WTC11 (cell line): ENCODE data around the gene MYOM1. TPM values are rescaled to one million over a fixed set of nuclear protein-coding genes. Genes with fewer than 3 reads are reported as not detected.

Experiments used
- ATAC-seq: fragments of 200-7000 bp; cut with Tn5 transposase; 2 replicates; pipeline ENCODE4 v1.10.0; 2021; ENCODE audit warnings: mild to moderate bottlenecking, moderate library complexity
- CTCF ChIA-PET: fragments of 300-600 bp; sonication (Branson Sonifier 250); formaldehyde crosslinking; loops from one replicate; lab custom pipeline; 2021; ENCODE audit warnings: antibody characterized with exemption; lab: Charles Lee
- POLR2A ChIA-PET: fragments of 350-600 bp; sonication (Branson Sonifier 250); formaldehyde crosslinking; loops from one replicate; lab custom pipeline; 2021; ENCODE audit warnings: antibody characterized with exemption; lab: Charles Lee
- DNase-seq: peaks from one replicate; pipeline ENCODE4 v3.0.0; 2021; ENCODE audit warnings: low spot score
- H3K27ac Mint-ChIP-seq: 2 replicates; pipeline ENCODE4 v1.8.0; 2021; ENCODE audit warnings: mixed read lengths
- H3K27me3 Mint-ChIP-seq: 2 replicates; pipeline ENCODE4 v1.8.0; 2021; ENCODE audit warnings: low read depth, mild to moderate bottlenecking, moderate library complexity, mixed read lengths
- H3K36me3 Mint-ChIP-seq: 2 replicates; pipeline ENCODE4 v1.8.0; 2021; ENCODE audit warnings: mixed read lengths
- H3K4me1 Mint-ChIP-seq: 2 replicates; pipeline ENCODE4 v1.8.0; 2022; ENCODE audit warnings: mixed read lengths
- H3K4me3 Mint-ChIP-seq: 2 replicates; pipeline ENCODE4 v1.8.0; 2021; ENCODE audit warnings: mild to moderate bottlenecking, moderate library complexity, mixed read lengths
- H3K9me3 Mint-ChIP-seq: 2 replicates; pipeline ENCODE4 v1.8.0; 2021; ENCODE audit warnings: mixed read lengths
- CBFB ChIP-seq: sonication (generic); formaldehyde crosslinking; IDR thresholded peaks from 2 replicates; pipeline ENCODE4 v1.8.1; 2022; ENCODE audit warnings: mild to moderate bottlenecking, low read depth, missing genetic modification reagents
- CREB1 ChIP-seq: sonication (generic); formaldehyde crosslinking; IDR thresholded peaks from 2 replicates; pipeline ENCODE4 v1.8.0; 2023; ENCODE audit warnings: mild to moderate bottlenecking, missing genetic modification reagents
- E2F1 ChIP-seq: sonication (generic); formaldehyde crosslinking; IDR thresholded peaks from 2 replicates; pipeline ENCODE4 v1.8.0; 2022; ENCODE audit warnings: mild to moderate bottlenecking, missing genetic modification reagents
- ESRRA ChIP-seq: sonication (generic); formaldehyde crosslinking; IDR thresholded peaks from 2 replicates; pipeline ENCODE4 v1.8.1; 2022; ENCODE audit warnings: mild to moderate bottlenecking, missing genetic modification reagents, borderline replicate concordance
- GRHL2 ChIP-seq: fragments of 250-450 bp; sonication (Bioruptor Pico); IDR thresholded peaks from 2 replicates; pipeline ENCODE4 v1.8.0; 2022; ENCODE audit warnings: mild to moderate bottlenecking, moderate library complexity; ENCODE audit not compliant: insufficient replicate concordance, severe bottlenecking
- KAT7 ChIP-seq: sonication (generic); formaldehyde crosslinking; IDR thresholded peaks from 2 replicates; pipeline ENCODE4 v1.8.1; 2023; ENCODE audit warnings: missing genetic modification reagents, mild to moderate bottlenecking, borderline replicate concordance
- MAX ChIP-seq: sonication (generic); formaldehyde crosslinking; IDR thresholded peaks from 2 replicates; pipeline ENCODE4 v1.8.0; 2022; ENCODE audit warnings: mild to moderate bottlenecking, missing genetic modification reagents
- NR1H2 ChIP-seq: sonication (generic); formaldehyde crosslinking; IDR thresholded peaks from 2 replicates; pipeline ENCODE4 v1.9.0; 2021; ENCODE audit warnings: mild to moderate bottlenecking, moderate library complexity, missing genetic modification reagents
- NR3C1 ChIP-seq: sonication (generic); formaldehyde crosslinking; conservative IDR thresholded peaks from 2 replicates; pipeline ENCODE4 v1.8.1; 2023; ENCODE audit warnings: low read depth, mild to moderate bottlenecking, missing genetic modification reagents
- RELA ChIP-seq: sonication (generic); formaldehyde crosslinking; IDR thresholded peaks from 2 replicates; pipeline ENCODE4 v1.8.1; 2022; ENCODE audit warnings: missing genetic modification reagents, mild to moderate bottlenecking, borderline replicate concordance
- TEAD4 ChIP-seq: sonication (generic); formaldehyde crosslinking; IDR thresholded peaks from 2 replicates; pipeline ENCODE4 v1.8.0; 2022; ENCODE audit warnings: mild to moderate bottlenecking, missing genetic modification reagents
- ZBTB21 ChIP-seq: sonication (generic); formaldehyde crosslinking; IDR thresholded peaks from 2 replicates; pipeline ENCODE4 v1.8.1; 2023; ENCODE audit warnings: mild to moderate bottlenecking, missing genetic modification reagents, borderline replicate concordance
- ZMAT4 ChIP-seq: fragments of 250-450 bp; sonication (Bioruptor Pico); IDR thresholded peaks from 2 replicates; pipeline ENCODE4 v1.9.0; 2021; ENCODE audit warnings: mild to moderate bottlenecking
- ZNF232 ChIP-seq: sonication (generic); formaldehyde crosslinking; IDR thresholded peaks from 2 replicates; pipeline ENCODE4 v1.8.0; 2022; ENCODE audit warnings: mild to moderate bottlenecking, missing genetic modification reagents
- ZNF263 ChIP-seq: sonication (generic); formaldehyde crosslinking; IDR thresholded peaks from 2 replicates; pipeline ENCODE4 v1.8.1; 2022; ENCODE audit warnings: low read depth, mild to moderate bottlenecking, moderate library complexity, missing genetic modification reagents
- ZNF416 ChIP-seq: fragments of 250-450 bp; sonication (Bioruptor Pico); IDR thresholded peaks from 2 replicates; pipeline ENCODE4 v1.9.0; 2021; ENCODE audit warnings: mild to moderate bottlenecking, inconsistent platforms
- ZNF425 ChIP-seq: fragments of 250-450 bp; sonication (Bioruptor Pico); conservative IDR thresholded peaks from 2 replicates; pipeline ENCODE4 v1.9.0; 2021; ENCODE audit warnings: mild to moderate bottlenecking
- total RNA-seq: library from RNA; stranded (reverse); gene quantifications from 3 replicates; pipeline ENCODE4 v1.2.3, GENCODE V29; 2021
- TF ChIP-seq, protein P1 (sequence below): sonication (generic); formaldehyde crosslinking; IDR thresholded peaks from 2 replicates; pipeline ENCODE4 v1.8.1; 2022; ENCODE audit warnings: missing genetic modification reagents, borderline replicate concordance
- TF ChIP-seq, protein P2 (sequence below): fragments of 250-450 bp; sonication (Bioruptor Pico); IDR thresholded peaks from 2 replicates; pipeline ENCODE4 v2.1.2; 2022; ENCODE audit warnings: mild to moderate bottlenecking, moderate library complexity
- TF ChIP-seq, protein P3 (sequence below): sonication (generic); formaldehyde crosslinking; IDR thresholded peaks from 2 replicates; pipeline ENCODE4 v1.8.1; 2023; ENCODE audit warnings: mild to moderate bottlenecking, missing genetic modification reagents
- TF ChIP-seq, protein P4 (sequence below): sonication (generic); formaldehyde crosslinking; IDR thresholded peaks from 2 replicates; pipeline ENCODE4 v1.8.0; 2022; ENCODE audit warnings: mild to moderate bottlenecking, missing genetic modification reagents

The MYOM1 gene
- total RNA-seq, 1 experiment from 2014 or later: 0.35 TPM

- ChIA-PET POLR2A (no interaction called here), CTCF (no interaction called here)
- no peaks in the 10 kb centered on the region for H3K27me3 Mint-ChIP-seq
- no peak overlapping the region for H3K27ac Mint-ChIP-seq
- no peaks in the 10 kb centered on the region for H3K9me3 Mint-ChIP-seq
- no peak for DNase-seq
- H3K36me3 Mint-ChIP-seq: no peaks in the 10 kb centered on the region
- TF ChIP-seq MAX (CRISPR knock-in tag) (no peak), RELA (no peak), ZNF425 (CRISPR knock-in tag) (no peak)
- TF ChIP-seq, protein P1, sequence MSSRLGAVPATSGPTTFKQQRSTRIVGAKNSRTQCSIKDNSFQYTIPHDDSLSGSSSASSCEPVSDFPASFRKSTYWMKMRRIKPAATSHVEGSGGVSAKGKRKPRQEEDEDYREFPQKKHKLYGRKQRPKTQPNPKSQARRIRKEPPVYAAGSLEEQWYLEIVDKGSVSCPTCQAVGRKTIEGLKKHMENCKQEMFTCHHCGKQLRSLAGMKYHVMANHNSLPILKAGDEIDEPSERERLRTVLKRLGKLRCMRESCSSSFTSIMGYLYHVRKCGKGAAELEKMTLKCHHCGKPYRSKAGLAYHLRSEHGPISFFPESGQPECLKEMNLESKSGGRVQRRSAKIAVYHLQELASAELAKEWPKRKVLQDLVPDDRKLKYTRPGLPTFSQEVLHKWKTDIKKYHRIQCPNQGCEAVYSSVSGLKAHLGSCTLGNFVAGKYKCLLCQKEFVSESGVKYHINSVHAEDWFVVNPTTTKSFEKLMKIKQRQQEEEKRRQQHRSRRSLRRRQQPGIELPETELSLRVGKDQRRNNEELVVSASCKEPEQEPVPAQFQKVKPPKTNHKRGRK: no peak
- peaks cover 7% of the 10 kb centered on the region for H3K4me1 Mint-ChIP-seq
- no peak overlapping the region for H3K4me3 Mint-ChIP-seq
- no peak for ATAC-seq
These were observed 44.5 kb downstream of the MYOM1 start for GRCh38 chr18:3175195-3175758.

GRCh38 chr18:3172097-3172496, 47.7 kb downstream of the MYOM1 start:
- Mint-ChIP-seq H3K9me3 (no peaks in the 10 kb centered on the region), H3K4me3 (no peak overlapping the region), H3K27me3 (no peaks in the 10 kb centered on the region), H3K27ac (no peak overlapping the region), H3K4me1 (no peaks in the 10 kb centered on the region), H3K36me3 (no peaks in the 10 kb centered on the region)
- DNase-seq: no peak
- ATAC-seq: no peak
- POLR2A ChIA-PET: no interaction called here
- TF ChIP-seq ZNF416 (CRISPR knock-in tag): no peak
- TF ChIP-seq CBFB (CRISPR knock-in tag): no peak
- CTCF ChIA-PET: no interaction called here

DNA sequence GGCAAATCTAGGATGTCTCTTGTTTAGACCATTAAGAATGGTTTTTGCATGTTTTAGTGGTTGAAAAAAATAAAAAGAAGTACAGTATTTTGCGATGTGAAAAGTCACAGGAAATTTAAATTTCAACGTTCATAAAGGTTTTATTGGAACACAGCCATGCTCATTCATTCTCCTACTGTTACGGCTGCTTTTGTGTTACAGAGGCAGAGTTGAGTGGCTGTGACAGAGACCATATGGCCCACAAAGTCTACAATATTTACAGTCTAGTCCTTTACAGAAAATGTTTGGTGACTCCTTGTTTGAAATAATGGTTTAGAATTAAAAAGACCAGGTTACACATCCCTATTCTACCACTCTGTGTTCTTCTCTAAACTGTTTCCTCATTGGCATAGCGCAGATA, 48.1 kb downstream of the MYOM1 start:
- DNase-seq: no peak
- ChIA-PET POLR2A (no interaction called here), CTCF (no interaction called here)
- no peak overlapping the region for H3K27ac Mint-ChIP-seq
- TF ChIP-seq ESRRA (CRISPR knock-in tag) (no peak), NR1H2 (CRISPR knock-in tag) (no peak), ZBTB21 (CRISPR knock-in tag) (no peak), NR3C1 (CRISPR knock-in tag) (no peak), KAT7 (CRISPR knock-in tag) (no peak), ZNF232 (CRISPR knock-in tag) (no peak), TEAD4 (CRISPR knock-in tag) (no peak), GRHL2 (CRISPR knock-in tag) (no peak), E2F1 (CRISPR knock-in tag) (no peak), ZNF263 (CRISPR knock-in tag) (no peak), ZMAT4 (CRISPR knock-in tag) (no peak), CREB1 (CRISPR knock-in tag) (no peak)
- TF ChIP-seq, protein P2, sequence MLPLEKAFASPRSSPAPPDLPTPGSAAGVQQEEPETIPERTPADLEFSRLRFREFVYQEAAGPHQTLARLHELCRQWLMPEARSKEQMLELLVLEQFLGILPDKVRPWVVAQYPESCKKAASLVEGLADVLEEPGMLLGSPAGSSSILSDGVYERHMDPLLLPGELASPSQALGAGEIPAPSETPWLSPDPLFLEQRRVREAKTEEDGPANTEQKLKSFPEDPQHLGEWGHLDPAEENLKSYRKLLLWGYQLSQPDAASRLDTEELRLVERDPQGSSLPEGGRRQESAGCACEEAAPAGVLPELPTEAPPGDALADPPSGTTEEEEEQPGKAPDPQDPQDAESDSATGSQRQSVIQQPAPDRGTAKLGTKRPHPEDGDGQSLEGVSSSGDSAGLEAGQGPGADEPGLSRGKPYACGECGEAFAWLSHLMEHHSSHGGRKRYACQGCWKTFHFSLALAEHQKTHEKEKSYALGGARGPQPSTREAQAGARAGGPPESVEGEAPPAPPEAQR (CRISPR knock-in tag): no peak
- TF ChIP-seq, protein P3, sequence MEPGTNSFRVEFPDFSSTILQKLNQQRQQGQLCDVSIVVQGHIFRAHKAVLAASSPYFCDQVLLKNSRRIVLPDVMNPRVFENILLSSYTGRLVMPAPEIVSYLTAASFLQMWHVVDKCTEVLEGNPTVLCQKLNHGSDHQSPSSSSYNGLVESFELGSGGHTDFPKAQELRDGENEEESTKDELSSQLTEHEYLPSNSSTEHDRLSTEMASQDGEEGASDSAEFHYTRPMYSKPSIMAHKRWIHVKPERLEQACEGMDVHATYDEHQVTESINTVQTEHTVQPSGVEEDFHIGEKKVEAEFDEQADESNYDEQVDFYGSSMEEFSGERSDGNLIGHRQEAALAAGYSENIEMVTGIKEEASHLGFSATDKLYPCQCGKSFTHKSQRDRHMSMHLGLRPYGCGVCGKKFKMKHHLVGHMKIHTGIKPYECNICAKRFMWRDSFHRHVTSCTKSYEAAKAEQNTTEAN: no peak
- TF ChIP-seq, protein P4, sequence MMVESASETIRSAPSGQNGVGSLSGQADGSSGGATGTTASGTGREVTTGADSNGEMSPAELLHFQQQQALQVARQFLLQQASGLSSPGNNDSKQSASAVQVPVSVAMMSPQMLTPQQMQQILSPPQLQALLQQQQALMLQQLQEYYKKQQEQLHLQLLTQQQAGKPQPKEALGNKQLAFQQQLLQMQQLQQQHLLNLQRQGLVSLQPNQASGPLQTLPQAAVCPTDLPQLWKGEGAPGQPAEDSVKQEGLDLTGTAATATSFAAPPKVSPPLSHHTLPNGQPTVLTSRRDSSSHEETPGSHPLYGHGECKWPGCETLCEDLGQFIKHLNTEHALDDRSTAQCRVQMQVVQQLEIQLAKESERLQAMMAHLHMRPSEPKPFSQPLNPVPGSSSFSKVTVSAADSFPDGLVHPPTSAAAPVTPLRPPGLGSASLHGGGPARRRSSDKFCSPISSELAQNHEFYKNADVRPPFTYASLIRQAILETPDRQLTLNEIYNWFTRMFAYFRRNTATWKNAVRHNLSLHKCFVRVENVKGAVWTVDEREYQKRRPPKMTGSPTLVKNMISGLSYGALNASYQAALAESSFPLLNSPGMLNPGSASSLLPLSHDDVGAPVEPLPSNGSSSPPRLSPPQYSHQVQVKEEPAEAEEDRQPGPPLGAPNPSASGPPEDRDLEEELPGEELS (CRISPR knock-in tag): no peak
- TF ChIP-seq, all 79 proteins: peak for 0
- Mint-ChIP-seq H3K36me3 (no peaks in the 10 kb centered on the region), H3K4me3 (no peak overlapping the region), H3K4me1 (no peaks in the 10 kb centered on the region), H3K27me3 (no peaks in the 10 kb centered on the region), H3K9me3 (no peaks in the 10 kb centered on the region)
- no peak for ATAC-seq
